GM19438 (cell line): Measurements from ENCODE around the gene B3GNT7.
"Not testable (repeated sequence)": the region's sequence is repeated elsewhere in the genome, so short reads cannot be mapped to it uniquely, and the experiment has no call there.

Source experiments
- ATAC-seq: cut with Tn5 transposase; IDR thresholded peaks from one replicate; pipeline ENCODE4 v1.9.1; 2021; ENCODE audit warnings: low read depth; ENCODE audit not compliant: unreplicated experiment

The B3GNT7 gene

GRCh38 chr2:231422056-231422455, 26.5 kb downstream of the B3GNT7 start:
- ATAC-seq = no peak

- no peak for ATAC-seq
Measured at GRCh38 chr2:231423176-231423575, 27.7 kb downstream of the B3GNT7 start.

GRCh38 chr2:231425291-231425810, 29.8 kb downstream of the B3GNT7 start:
- no peak for ATAC-seq

- ATAC-seq = no peak
Measured at GRCh38 chr2:231425811-231426703, 30.5 kb downstream of the B3GNT7 start.

GRCh38 chr2:231427116-231427515, 31.6 kb downstream of the B3GNT7 start:
- no peak for ATAC-seq

GRCh38 chr2:231429152-231429551, 33.6 kb downstream of the B3GNT7 start:
- ATAC-seq = no peak

- no peak for ATAC-seq
Measured at GRCh38 chr2:231429901-231430300, 34.4 kb downstream of the B3GNT7 start.

- not testable (repeated sequence) for ATAC-seq
Measured at GRCh38 chr2:231430437-231430836, 34.9 kb downstream of the B3GNT7 start.

GRCh38 chr2:231431606-231432005, 36.1 kb downstream of the B3GNT7 start:
- no peak for ATAC-seq

- no peak for ATAC-seq
Measured at GRCh38 chr2:231433990-231434389, 38.5 kb downstream of the B3GNT7 start.

- no peak for ATAC-seq
Measured at GRCh38 chr2:231436957-231437356, 41.4 kb downstream of the B3GNT7 start.

- ATAC-seq = no peak
Measured at GRCh38 chr2:231449503-231450054, 54.1 kb downstream of the B3GNT7 start.

GRCh38 chr2:231450548-231450989, 55.1 kb downstream of the B3GNT7 start:
- ATAC-seq = no peak
